T-cell (primary cell): ENCODE measurements around the gene MRPS31. TPM values are rescaled to one million over a fixed set of nuclear protein-coding genes. Genes with fewer than 3 reads are reported as not detected.
A peak's percentile ranks its signal among the peaks of the same experiment; 100 is the strongest.

Experiments
- ATAC-seq, 4 experiments: fragments of 200-7000 bp in 3 of 4; fragments of 150-1000 bp in 1 of 4; cut with Tn5 transposase; replicated peaks in 1 of 4; 1 replicate in 3 of 4; 2 replicates in 1 of 4; pipeline ENCODE4 v1.10.0; 2021; ENCODE audit warnings: moderate library complexity in 3 of 4, mild to moderate bottlenecking in 2 of 4, moderate number of reproducible peaks in 1 of 4
- CTCF ChIA-PET, 2 donors: fragments of 300-600 bp; sonication (Branson Sonifier 250); formaldehyde crosslinking; loops; one replicate each; lab custom pipeline; 2022; ENCODE audit warnings: antibody characterized with exemption in 2 of 2; lab: Charles Lee
- POLR2A ChIA-PET, 2 donors: fragments of 300-600 bp; sonication (Branson Sonifier 250); formaldehyde crosslinking; loops; one replicate each; lab custom pipeline; 2022; ENCODE audit warnings: antibody characterized with exemption in 2 of 2; lab: Charles Lee
- DNase-seq, 35 experiments: peaks; one replicate each; pipeline versions ENCODE4 v3.0.0 to v3.0.0-alpha.2; 2013 to 2023
- H3K27ac ChIP-seq: one replicate; pipeline ENCODE4 v1.5.1; 2013; ENCODE audit warnings: low read length
- H3K27me3 ChIP-seq, 2 experiments: replicated peaks in 1 of 2; 1 replicate in 1 of 2; 2 replicates in 1 of 2; pipeline versions ENCODE4 v1.6.1 to v1.7.0; 2013; ENCODE audit warnings: low read length in 1 of 2, mixed read lengths in 1 of 2; ENCODE audit not compliant: control insufficient read depth in 2 of 2, insufficient read depth in 2 of 2; ENCODE audit errors: extremely low read depth in 1 of 2
- H3K36me3 ChIP-seq, 2 donors: 1 replicate in 1 of 2; 2 replicates in 1 of 2; pipeline versions ENCODE4 v1.6.1 to v1.7.0; 2013; ENCODE audit warnings: low read length in 1 of 2; ENCODE audit not compliant: control insufficient read depth in 2 of 2, insufficient read depth in 1 of 2; ENCODE audit errors: extremely low read depth in 1 of 2
- H3K4me1 ChIP-seq, 2 experiments: 1 replicate in 1 of 2; 2 replicates in 1 of 2; pipeline versions ENCODE4 v1.6.1 to v1.7.0; 2013; ENCODE audit warnings: low read length in 2 of 2, mixed read lengths in 1 of 2; ENCODE audit not compliant: insufficient read depth in 2 of 2, control insufficient read depth in 1 of 2; ENCODE audit errors: extremely low read depth in 1 of 2
- H3K4me3 ChIP-seq, 2 donors: 1 replicate in 1 of 2; 2 replicates in 1 of 2; pipeline versions ENCODE4 v1.5.1 to v1.7.0; 2013; ENCODE audit warnings: mild to moderate bottlenecking in 2 of 2, low read length in 1 of 2, moderate library complexity in 1 of 2; ENCODE audit not compliant: control insufficient read depth in 1 of 2; ENCODE audit errors: extremely low read depth in 1 of 2
- H3K9me3 ChIP-seq: 2 replicates; pipeline ENCODE4 v1.7.0; 2013
- H3K27ac Mint-ChIP-seq, 2 donors: one replicate each; pipeline ENCODE4 v1.8.0; 2020 to 2021; ENCODE audit warnings: mild to moderate bottlenecking in 2 of 2, mixed read lengths in 2 of 2
- H3K27me3 Mint-ChIP-seq, 2 donors: one replicate each; pipeline ENCODE4 v1.8.0; 2021 to 2022; ENCODE audit warnings: mixed read lengths in 2 of 2
- H3K36me3 Mint-ChIP-seq: one replicate; pipeline ENCODE4 v1.8.0; 2021; ENCODE audit warnings: mixed read lengths
- H3K4me1 Mint-ChIP-seq, 3 donors: one replicate each; pipeline ENCODE4 v1.8.0; 2020 to 2022; ENCODE audit warnings: mixed read lengths in 3 of 3, mild to moderate bottlenecking in 1 of 3
- H3K4me3 Mint-ChIP-seq, 3 donors: one replicate each; pipeline ENCODE4 v1.8.0; 2020 to 2022; ENCODE audit warnings: mild to moderate bottlenecking in 3 of 3, mixed read lengths in 3 of 3, moderate library complexity in 3 of 3
- H3K9me3 Mint-ChIP-seq, 3 donors: one replicate each; pipeline ENCODE4 v1.8.0; 2020 to 2022; ENCODE audit warnings: mixed read lengths in 3 of 3
- WGBS: methylation state at CpG from one replicate; pipeline ENCODE4 v1.1.5; 2013; ENCODE audit warnings: missing lambda C conversion rate; ENCODE audit not compliant: insufficient coverage; 5-methylcytosine and 5-hydroxymethylcytosine counted together
- total RNA-seq, 35 experiments: library from RNA in 6 of 35; stranded (reverse) in 6 of 35; fragments of 120-200 nt in 1 of 35; gene quantifications; one replicate each; pipeline versions ENCODE4 v1.2.1 to v1.2.4 and lab custom pipeline; 2013 to 2026

The MRPS31 gene
- total RNA-seq, 5 donors from 2014 or later (not counting 1 experiment from before 2014, with no cell fraction given): 19.2 to 34.4 (median 28.5) TPM

DNA sequence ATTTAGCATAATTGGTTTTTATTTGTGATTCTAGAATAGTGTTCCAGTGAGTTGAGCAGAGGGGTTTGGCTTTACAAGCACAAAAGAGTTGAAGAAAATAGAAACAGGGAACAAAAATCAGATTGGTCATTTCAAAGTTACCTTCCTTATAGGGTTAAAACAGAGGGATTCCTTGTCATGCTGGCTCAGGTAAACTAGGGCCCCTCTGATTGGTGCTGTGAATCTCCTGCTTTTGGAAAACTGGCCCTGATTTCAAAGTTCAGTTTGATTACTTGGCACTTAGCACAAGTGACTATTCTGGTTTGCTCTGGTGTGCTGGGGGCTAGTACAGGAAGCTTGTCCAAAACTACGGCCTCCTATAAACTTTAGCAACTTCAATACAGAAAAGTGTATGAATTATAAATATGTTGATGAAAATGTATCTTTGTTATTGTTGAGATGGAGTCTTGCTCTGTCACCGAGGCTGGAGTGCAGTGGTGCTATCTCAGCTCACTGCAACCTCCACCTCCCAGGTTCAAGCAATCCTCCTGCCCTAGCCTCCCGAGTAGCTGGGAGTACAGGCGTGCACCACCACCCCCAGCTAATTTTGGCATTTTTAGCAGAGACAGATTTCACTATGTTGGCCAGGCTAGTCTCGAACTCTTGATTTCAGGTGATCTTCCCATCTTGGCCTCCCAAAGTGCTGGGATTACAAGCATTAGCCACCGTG, 1.9 kb upstream of the MRPS31 start:
- H3K36me3 ChIP-seq: no peaks in the 10 kb centered on the region
- DNase-seq: no peak
- no peak for ATAC-seq
- no peaks in the 10 kb centered on the region for H3K36me3 Mint-ChIP-seq
- H3K4me1 ChIP-seq: peaks cover 26 to 42% of the 10 kb centered on the region in 2 experiments
- no peaks in the 10 kb centered on the region for H3K9me3 Mint-ChIP-seq
- H3K27ac Mint-ChIP-seq: no peak overlapping the region
- no peaks in the 10 kb centered on the region for H3K27me3 Mint-ChIP-seq
- no peak overlapping the region for H3K27ac ChIP-seq
- ChIA-PET CTCF (no interaction called here), POLR2A (no interaction called here)
- H3K4me3 Mint-ChIP-seq: peak overlapping the region; percentile 9 to 99 (median 90)
- H3K27me3 ChIP-seq: no peaks in the 10 kb centered on the region
- peaks cover 39 to 47% (median 46%) of the 10 kb centered on the region in 3 donors for H3K4me1 Mint-ChIP-seq
- 93% methylated on average over 3 of the region's 6 CpGs for WGBS
- no peaks in the 10 kb centered on the region for H3K9me3 ChIP-seq
- no peak overlapping the region for H3K4me3 ChIP-seq

GRCh38 chr13:40770609-40770933, 419 bp downstream of the MRPS31 start:
- Histone ChIP-seq H3K27me3 (no peaks in the 10 kb centered on the region), H3K36me3 (peaks cover 0 to 12% of the 10 kb centered on the region in 2 donors), H3K4me1 (peaks cover 13 to 20% of the 10 kb centered on the region in 2 experiments), H3K27ac (peak overlapping the region; percentile 63), H3K4me3 (peak overlapping the region; percentile 98 to 99), H3K9me3 (no peaks in the 10 kb centered on the region)
- H3K9me3 Mint-ChIP-seq: no peaks in the 10 kb centered on the region
- ChIA-PET CTCF (interaction anchor here (0.5 to 1.0 kb wide), 4 partner anchors 28 to 696 kb away, joined by 3 to 5 read pairs (median 4); no protein-coding TSS in a partner anchor), POLR2A (interaction anchor here in 1 of 2 donors (0.5 to 0.7 kb wide), 2 partner anchors 291 to 848 kb away, joined by 3 read pairs; partner anchors contain the start of gene WBP4)
- WGBS: 2% methylated on average over 9 of the region's 9 CpGs
- no peaks in the 10 kb centered on the region for H3K36me3 Mint-ChIP-seq
- peak overlapping the region; percentile 90 to 99 (median 96) for H3K4me3 Mint-ChIP-seq
- no peak for ATAC-seq
- H3K4me1 Mint-ChIP-seq: peaks cover 22 to 39% (median 35%) of the 10 kb centered on the region in 3 donors
- DNase-seq: no peak
- H3K27me3 Mint-ChIP-seq: no peaks in the 10 kb centered on the region
- H3K27ac Mint-ChIP-seq: peak overlapping the region; percentile 93 to 98

GRCh38 chr13:40769970-40770369, 1.0 kb downstream of the MRPS31 start:
- Histone ChIP-seq H3K36me3 (peaks cover 0 to 13% of the 10 kb centered on the region in 2 donors), H3K4me3 (peak overlapping the region; percentile 98 to 99), H3K27me3 (no peaks in the 10 kb centered on the region), H3K4me1 (peaks cover 13 to 20% of the 10 kb centered on the region in 2 experiments), H3K27ac (no peak overlapping the region), H3K9me3 (no peaks in the 10 kb centered on the region)
- peak overlapping the region; percentile 90 to 99 (median 96) for H3K4me3 Mint-ChIP-seq
- ATAC-seq (no peak), DNase-seq (no peak)
- 80% methylated on average over 6 of the region's 6 CpGs for WGBS
- ChIA-PET POLR2A (no interaction called here), CTCF (interaction anchor here (0.5 to 1.0 kb wide), 4 partner anchors 29 to 696 kb away, joined by 3 to 5 read pairs (median 4); no protein-coding TSS in a partner anchor)
- no peaks in the 10 kb centered on the region for H3K36me3 Mint-ChIP-seq
- H3K27me3 Mint-ChIP-seq: no peaks in the 10 kb centered on the region
- peak overlapping the region; percentile 93 to 98 for H3K27ac Mint-ChIP-seq
- peaks cover 21 to 40% (median 37%) of the 10 kb centered on the region in 3 donors for H3K4me1 Mint-ChIP-seq
- no peaks in the 10 kb centered on the region for H3K9me3 Mint-ChIP-seq

GRCh38 chr13:40765602-40766001, 5.4 kb downstream of the MRPS31 start:
- ATAC-seq (no peak), DNase-seq (no peak)
- H3K27ac ChIP-seq: no peak overlapping the region
- peaks cover 13 to 16% of the 10 kb centered on the region in 2 experiments for H3K4me1 ChIP-seq
- no CpG with 5 or more reads among the region's 1 CpG for WGBS
- ChIA-PET POLR2A (interaction anchor here in 1 of 2 donors (1.0 kb wide), 1 partner anchor 12 kb away, joined by 3 read pairs; no protein-coding TSS in a partner anchor), CTCF (interaction anchor here in 1 of 2 donors (0.5 kb wide), 1 partner anchor 82 kb away, joined by 4 read pairs; no protein-coding TSS in a partner anchor)
- Mint-ChIP-seq H3K36me3 (peaks cover 8% of the 10 kb centered on the region), H3K9me3 (no peaks in the 10 kb centered on the region), H3K4me3 (no peak overlapping the region), H3K27ac (no peak overlapping the region), H3K27me3 (no peaks in the 10 kb centered on the region), H3K4me1 (peaks cover 43 to 62% (median 58%) of the 10 kb centered on the region in 3 donors)
- no peaks in the 10 kb centered on the region for H3K27me3 ChIP-seq
- no peak overlapping the region for H3K4me3 ChIP-seq
- H3K36me3 ChIP-seq: peaks cover 0 to 30% of the 10 kb centered on the region in 2 donors
- no peaks in the 10 kb centered on the region for H3K9me3 ChIP-seq

- no peak overlapping the region for H3K4me3 ChIP-seq
- no peaks in the 10 kb centered on the region for H3K27me3 ChIP-seq
- CTCF ChIA-PET: no interaction called here
- WGBS: no CpG with 5 or more reads among the region's 3 CpGs
- ATAC-seq (peak in 2 of 4 experiments; percentile 35 to 86), DNase-seq (peak in 2 of 35 experiments; percentile 31 to 36)
- H3K27ac ChIP-seq: no peak overlapping the region
- POLR2A ChIA-PET: interaction anchor here in 1 of 2 donors (1.0 kb wide), 1 partner anchor 13 kb away, joined by 3 read pairs; no protein-coding TSS in a partner anchor
- peaks cover 0 to 38% of the 10 kb centered on the region in 2 donors for H3K36me3 ChIP-seq
- H3K27ac Mint-ChIP-seq: peak overlapping the region; percentile 55 to 66
- H3K27me3 Mint-ChIP-seq: no peaks in the 10 kb centered on the region
- H3K9me3 Mint-ChIP-seq: no peaks in the 10 kb centered on the region
- no peak overlapping the region for H3K4me3 Mint-ChIP-seq
- H3K4me1 Mint-ChIP-seq: peaks cover 35 to 54% (median 52%) of the 10 kb centered on the region in 3 donors
- peaks cover 9% of the 10 kb centered on the region for H3K36me3 Mint-ChIP-seq
- no peaks in the 10 kb centered on the region for H3K9me3 ChIP-seq
- peaks cover 6 to 9% of the 10 kb centered on the region in 2 experiments for H3K4me1 ChIP-seq
Observed at GRCh38 chr13:40764587-40765403, 6.2 kb downstream of the MRPS31 start.

- POLR2A ChIA-PET: interaction anchor here in 1 of 2 donors (0.6 kb wide), 1 partner anchor 123 kb away, joined by 7 read pairs; no protein-coding TSS in a partner anchor
- DNase-seq: no peak
Observed at GRCh38 chr13:40762849-40763248, 8.1 kb downstream of the MRPS31 start.

More at GRCh38 chr13:40762849-40763248, 8.1 kb downstream of the MRPS31 start:
- Mint-ChIP-seq H3K4me3 (no peak overlapping the region), H3K27ac (peak overlapping the region; percentile 8 to 23), H3K9me3 (no peaks in the 10 kb centered on the region), H3K36me3 (peaks cover 18% of the 10 kb centered on the region), H3K4me1 (peaks cover 29 to 51% (median 46%) of the 10 kb centered on the region in 3 donors), H3K27me3 (no peaks in the 10 kb centered on the region)
- Histone ChIP-seq H3K36me3 (peaks cover 0 to 48% of the 10 kb centered on the region in 2 donors), H3K27me3 (no peaks in the 10 kb centered on the region), H3K9me3 (no peaks in the 10 kb centered on the region), H3K4me3 (no peak overlapping the region), H3K27ac (no peak overlapping the region), H3K4me1 (peaks cover 0 to 4% of the 10 kb centered on the region in 2 experiments)
- WGBS: no CpG with 5 or more reads among the region's 1 CpG
- no peak for ATAC-seq
- CTCF ChIA-PET: interaction anchor here in 1 of 2 donors (0.6 kb wide), 1 partner anchor 15 kb away, joined by 5 read pairs; no protein-coding TSS in a partner anchor
